K562 treated with DMSO at 1 percent for 4 hours (cell line): Measurements from ENCODE around the gene RUNX1. TPM values are rescaled to one million over a fixed set of nuclear protein-coding genes. Genes with fewer than 3 reads are reported as not detected.

Experiments used
- total RNA-seq: library from RNA; unstranded; fragments of 300-600 nt; gene quantifications from 2 replicates; pipeline ENCODE4 v1.2.3, GENCODE V29; 2022; ENCODE audit not compliant: insufficient read depth

The RUNX1 gene
- 15.0 and 27.9 TPM in 2 replicates for total RNA-seq

GRCh38 chr21:35048706-35049617 lies at the start of gene RUNX1:
RUNX1 (minus strand) TSS chr21:35049302.

